ENCODE measurements around the gene HOXA1.

HOXA1 gene

DNA sequence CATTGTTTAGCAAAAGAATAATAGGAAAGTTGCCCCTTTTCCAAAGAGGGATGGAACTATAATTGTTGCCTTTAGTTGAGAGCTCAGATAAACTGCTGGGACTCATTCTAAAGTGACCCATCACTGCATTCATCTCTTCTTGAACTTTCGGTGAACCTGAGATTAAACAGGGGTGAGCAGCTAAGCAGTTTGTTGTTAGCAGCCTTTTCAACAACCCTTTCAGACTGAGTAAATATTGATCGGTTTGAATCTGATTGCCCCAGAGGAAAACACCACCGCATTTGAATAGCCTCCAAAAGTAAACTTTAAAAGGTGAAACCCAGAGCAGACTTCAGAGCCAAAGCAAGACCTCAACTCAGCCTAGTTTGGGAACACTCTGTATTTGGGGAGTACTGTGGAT, 4.7 kb downstream of the HOXA1 start (continued):
- TF ChIP-seq, protein P1, sequence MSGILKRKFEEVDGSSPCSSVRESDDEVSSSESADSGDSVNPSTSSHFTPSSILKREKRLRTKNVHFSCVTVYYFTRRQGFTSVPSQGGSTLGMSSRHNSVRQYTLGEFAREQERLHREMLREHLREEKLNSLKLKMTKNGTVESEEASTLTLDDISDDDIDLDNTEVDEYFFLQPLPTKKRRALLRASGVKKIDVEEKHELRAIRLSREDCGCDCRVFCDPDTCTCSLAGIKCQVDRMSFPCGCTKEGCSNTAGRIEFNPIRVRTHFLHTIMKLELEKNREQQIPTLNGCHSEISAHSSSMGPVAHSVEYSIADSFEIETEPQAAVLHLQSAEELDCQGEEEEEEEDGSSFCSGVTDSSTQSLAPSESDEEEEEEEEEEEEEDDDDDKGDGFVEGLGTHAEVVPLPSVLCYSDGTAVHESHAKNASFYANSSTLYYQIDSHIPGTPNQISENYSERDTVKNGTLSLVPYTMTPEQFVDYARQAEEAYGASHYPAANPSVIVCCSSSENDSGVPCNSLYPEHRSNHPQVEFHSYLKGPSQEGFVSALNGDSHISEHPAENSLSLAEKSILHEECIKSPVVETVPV (CRISPR knock-in tag; IDR thresholded peaks at IDR 0.05): no peak
- TF ChIP-seq CSDC2 (CRISPR knock-in tag; IDR thresholded peaks at IDR 0.05): no peak

DNA sequence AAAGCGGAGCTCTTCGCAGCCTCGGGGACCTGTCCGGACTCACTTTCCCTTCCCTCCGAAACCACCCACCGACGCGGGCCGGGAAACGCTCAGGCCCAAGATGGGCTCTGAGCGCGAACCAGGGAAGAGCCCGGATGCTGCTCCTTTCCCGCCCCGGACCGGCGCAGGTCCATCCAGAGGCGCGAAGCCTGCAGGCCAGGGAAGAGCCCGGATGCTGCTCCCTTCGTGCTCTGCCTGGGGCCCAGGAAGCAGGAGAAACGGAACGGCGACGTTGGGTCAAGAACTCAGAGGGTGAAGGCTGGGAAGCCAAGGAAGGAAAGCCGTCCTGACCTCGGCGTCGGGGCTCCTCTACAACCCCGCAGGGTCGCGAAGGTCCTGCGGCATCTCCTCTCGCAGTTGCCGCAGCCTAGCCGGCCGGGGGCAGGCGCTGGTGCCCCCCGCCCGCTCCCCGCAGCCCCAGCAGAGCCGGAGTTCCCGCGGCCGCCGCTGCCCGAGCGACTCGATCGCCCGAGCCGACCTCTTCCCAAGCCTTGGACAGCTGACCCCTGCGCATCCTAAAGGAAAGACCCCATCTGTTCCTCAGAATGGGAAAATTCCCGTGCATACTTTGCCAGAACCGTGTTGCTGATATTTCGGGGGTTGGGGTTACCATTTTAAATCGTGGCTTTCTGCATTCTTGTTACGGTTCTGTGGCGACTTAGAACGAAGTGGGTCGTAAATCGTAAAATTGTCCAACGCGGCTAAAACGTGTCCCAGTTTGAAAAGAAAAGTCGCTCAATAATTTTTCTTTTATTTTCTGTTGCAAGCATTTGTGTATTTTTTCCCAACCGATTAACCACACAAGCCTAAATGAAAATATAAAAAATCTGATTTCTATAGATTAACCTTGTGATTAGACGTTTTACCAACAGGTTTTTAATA, 7.5 kb downstream of the HOXA1 start:
- TF ChIP-seq TCF4 (CRISPR knock-in tag; IDR thresholded peaks at IDR 0.05; ENCODE audit: borderline replicate concordance) (no peak), ESRRG (CRISPR knock-in tag; IDR thresholded peaks at IDR 0.05) (no peak), ZFP3 (CRISPR knock-in tag; IDR thresholded peaks at IDR 0.05) (no peak), RARB (CRISPR knock-in tag; IDR thresholded peaks at IDR 0.05) (no peak), ZFP30 (CRISPR knock-in tag; IDR thresholded peaks at IDR 0.05) (no peak), OSR1 (CRISPR knock-in tag; IDR thresholded peaks at IDR 0.05) (no peak), PPARA (CRISPR knock-in tag; IDR thresholded peaks at IDR 0.05; ENCODE audit: borderline replicate concordance) (no peak), ZNF70 (CRISPR knock-in tag; IDR thresholded peaks at IDR 0.05) (no peak), ZC3H10 (CRISPR knock-in tag; IDR thresholded peaks at IDR 0.05) (no peak), CSDC2 (CRISPR knock-in tag; IDR thresholded peaks at IDR 0.05) (no peak), BACH2 (CRISPR knock-in tag; IDR thresholded peaks at IDR 0.05; ENCODE audit: borderline replicate concordance) (no peak)
- TF ChIP-seq, protein P1 (CRISPR knock-in tag; IDR thresholded peaks at IDR 0.05): no peak
- TF ChIP-seq, protein P2, sequence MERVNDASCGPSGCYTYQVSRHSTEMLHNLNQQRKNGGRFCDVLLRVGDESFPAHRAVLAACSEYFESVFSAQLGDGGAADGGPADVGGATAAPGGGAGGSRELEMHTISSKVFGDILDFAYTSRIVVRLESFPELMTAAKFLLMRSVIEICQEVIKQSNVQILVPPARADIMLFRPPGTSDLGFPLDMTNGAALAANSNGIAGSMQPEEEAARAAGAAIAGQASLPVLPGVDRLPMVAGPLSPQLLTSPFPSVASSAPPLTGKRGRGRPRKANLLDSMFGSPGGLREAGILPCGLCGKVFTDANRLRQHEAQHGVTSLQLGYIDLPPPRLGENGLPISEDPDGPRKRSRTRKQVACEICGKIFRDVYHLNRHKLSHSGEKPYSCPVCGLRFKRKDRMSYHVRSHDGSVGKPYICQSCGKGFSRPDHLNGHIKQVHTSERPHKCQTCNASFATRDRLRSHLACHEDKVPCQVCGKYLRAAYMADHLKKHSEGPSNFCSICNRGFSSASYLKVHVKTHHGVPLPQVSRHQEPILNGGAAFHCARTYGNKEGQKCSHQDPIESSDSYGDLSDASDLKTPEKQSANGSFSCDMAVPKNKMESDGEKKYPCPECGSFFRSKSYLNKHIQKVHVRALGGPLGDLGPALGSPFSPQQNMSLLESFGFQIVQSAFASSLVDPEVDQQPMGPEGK (CRISPR knock-in tag; IDR thresholded peaks at IDR 0.05; ENCODE audit: borderline replicate concordance): no peak
- TF ChIP-seq, protein P3, sequence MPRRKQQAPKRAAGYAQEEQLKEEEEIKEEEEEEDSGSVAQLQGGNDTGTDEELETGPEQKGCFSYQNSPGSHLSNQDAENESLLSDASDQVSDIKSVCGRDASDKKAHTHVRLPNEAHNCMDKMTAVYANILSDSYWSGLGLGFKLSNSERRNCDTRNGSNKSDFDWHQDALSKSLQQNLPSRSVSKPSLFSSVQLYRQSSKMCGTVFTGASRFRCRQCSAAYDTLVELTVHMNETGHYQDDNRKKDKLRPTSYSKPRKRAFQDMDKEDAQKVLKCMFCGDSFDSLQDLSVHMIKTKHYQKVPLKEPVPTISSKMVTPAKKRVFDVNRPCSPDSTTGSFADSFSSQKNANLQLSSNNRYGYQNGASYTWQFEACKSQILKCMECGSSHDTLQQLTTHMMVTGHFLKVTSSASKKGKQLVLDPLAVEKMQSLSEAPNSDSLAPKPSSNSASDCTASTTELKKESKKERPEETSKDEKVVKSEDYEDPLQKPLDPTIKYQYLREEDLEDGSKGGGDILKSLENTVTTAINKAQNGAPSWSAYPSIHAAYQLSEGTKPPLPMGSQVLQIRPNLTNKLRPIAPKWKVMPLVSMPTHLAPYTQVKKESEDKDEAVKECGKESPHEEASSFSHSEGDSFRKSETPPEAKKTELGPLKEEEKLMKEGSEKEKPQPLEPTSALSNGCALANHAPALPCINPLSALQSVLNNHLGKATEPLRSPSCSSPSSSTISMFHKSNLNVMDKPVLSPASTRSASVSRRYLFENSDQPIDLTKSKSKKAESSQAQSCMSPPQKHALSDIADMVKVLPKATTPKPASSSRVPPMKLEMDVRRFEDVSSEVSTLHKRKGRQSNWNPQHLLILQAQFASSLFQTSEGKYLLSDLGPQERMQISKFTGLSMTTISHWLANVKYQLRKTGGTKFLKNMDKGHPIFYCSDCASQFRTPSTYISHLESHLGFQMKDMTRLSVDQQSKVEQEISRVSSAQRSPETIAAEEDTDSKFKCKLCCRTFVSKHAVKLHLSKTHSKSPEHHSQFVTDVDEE (CRISPR knock-in tag; IDR thresholded peaks at IDR 0.05): no peak
- ATAC-seq: no peak

DNA sequence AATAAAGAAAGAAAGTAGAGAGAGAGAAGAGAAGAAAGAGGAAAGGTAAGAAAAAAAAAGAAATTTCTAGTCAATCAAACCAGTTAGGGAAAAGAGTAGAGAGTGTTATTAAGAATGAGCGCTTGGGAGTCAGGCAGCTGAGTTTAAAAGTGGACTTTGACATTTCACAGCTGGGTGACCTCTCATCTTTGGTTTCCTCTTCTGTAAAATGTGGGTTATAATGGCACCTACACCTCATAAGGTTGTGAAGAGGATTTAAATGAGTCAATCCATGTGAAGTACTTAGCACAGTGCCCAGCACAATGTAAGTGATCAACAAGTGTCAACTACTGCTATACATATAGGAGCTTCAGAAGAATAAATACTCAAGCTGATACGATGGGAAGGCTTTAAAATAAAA, 12.2 kb downstream of the HOXA1 start:
- no peak for ATAC-seq
- TF ChIP-seq RARB (CRISPR knock-in tag; IDR thresholded peaks at IDR 0.05) (no peak), ZFP3 (CRISPR knock-in tag; IDR thresholded peaks at IDR 0.05) (no peak), ZNF8 (CRISPR knock-in tag; IDR thresholded peaks at IDR 0.05) (no peak), GLIS3 (CRISPR knock-in tag; IDR thresholded peaks at IDR 0.05) (no peak), SNAI2 (CRISPR knock-in tag; IDR thresholded peaks at IDR 0.05) (no peak), ZNF565 (CRISPR knock-in tag; conservative IDR thresholded peaks at IDR 0.05; ENCODE audit: low read depth) (no peak), ZFP30 (CRISPR knock-in tag; IDR thresholded peaks at IDR 0.05) (no peak), TOX (CRISPR knock-in tag; IDR thresholded peaks at IDR 0.05; ENCODE audit: borderline replicate concordance) (no peak), ZNF70 (CRISPR knock-in tag; IDR thresholded peaks at IDR 0.05) (no peak), TCF4 (CRISPR knock-in tag; IDR thresholded peaks at IDR 0.05; ENCODE audit: borderline replicate concordance) (no peak), ISL1 (CRISPR knock-in tag; IDR thresholded peaks at IDR 0.05) (no peak), ARNTL (CRISPR knock-in tag; IDR thresholded peaks at IDR 0.05; ENCODE audit: borderline replicate concordance, low read depth) (no peak), PPARA (CRISPR knock-in tag; IDR thresholded peaks at IDR 0.05; ENCODE audit: borderline replicate concordance) (no peak), ESRRG (CRISPR knock-in tag; IDR thresholded peaks at IDR 0.05) (no peak), ZC3H10 (CRISPR knock-in tag; IDR thresholded peaks at IDR 0.05) (no peak), BACH2 (CRISPR knock-in tag; IDR thresholded peaks at IDR 0.05; ENCODE audit: borderline replicate concordance) (no peak)
- TF ChIP-seq, protein P2 (CRISPR knock-in tag; IDR thresholded peaks at IDR 0.05; ENCODE audit: borderline replicate concordance): no peak
- TF ChIP-seq, protein P3 (CRISPR knock-in tag; IDR thresholded peaks at IDR 0.05): no peak
- TF ChIP-seq, protein P1 (CRISPR knock-in tag; IDR thresholded peaks at IDR 0.05): no peak
